Raji (cell line): ENCODE results near the gene ANKRD44.

Source experiments
- POLR2A ChIP-seq: IDR thresholded peaks from 2 replicates; pipeline ENCODE4 v1.6.1; 2011; ENCODE audit warnings: low read depth, low read length, control low read depth; ENCODE audit not compliant: insufficient read depth

Gene ANKRD44

GRCh38 chr2:196993617-196994016, 317.0 kb downstream of the ANKRD44 start:
- no peak for TF ChIP-seq POLR2A

GRCh38 chr2:196992466-196992865, 318.1 kb downstream of the ANKRD44 start:
- TF ChIP-seq POLR2A, result no peak

- TF ChIP-seq POLR2A, result no peak
These were observed 319.7 kb downstream of the ANKRD44 start for GRCh38 chr2:196990788-196991461.

- no peak for TF ChIP-seq POLR2A
These were observed 320.5 kb downstream of the ANKRD44 start for GRCh38 chr2:196990092-196990491.

GRCh38 chr2:196989496-196989895, 321.1 kb downstream of the ANKRD44 start:
- TF ChIP-seq POLR2A, result no peak

- TF ChIP-seq POLR2A, result no peak
These were observed 321.9 kb downstream of the ANKRD44 start for GRCh38 chr2:196988639-196989038.

GRCh38 chr2:196987649-196988364, 322.8 kb downstream of the ANKRD44 start:
- no peak for TF ChIP-seq POLR2A

GRCh38 chr2:196987298-196987648, 323.3 kb downstream of the ANKRD44 start:
- no peak for TF ChIP-seq POLR2A

GRCh38 chr2:196985511-196986183, 324.9 kb downstream of the ANKRD44 start:
- no peak for TF ChIP-seq POLR2A

- TF ChIP-seq POLR2A, result no peak
These were observed 325.7 kb downstream of the ANKRD44 start for GRCh38 chr2:196984903-196985302.

GRCh38 chr2:196983934-196984333, 326.6 kb downstream of the ANKRD44 start:
- TF ChIP-seq POLR2A, result no peak

GRCh38 chr2:196980473-196980872, 330.1 kb downstream of the ANKRD44 start:
- TF ChIP-seq POLR2A, result no peak

- TF ChIP-seq POLR2A, result no peak
These were observed 330.6 kb downstream of the ANKRD44 start for GRCh38 chr2:196980001-196980400.

- TF ChIP-seq POLR2A, result no peak
These were observed 333.1 kb downstream of the ANKRD44 start for GRCh38 chr2:196977507-196977906.

GRCh38 chr2:196974970-196975369, 335.6 kb downstream of the ANKRD44 start:
- no peak for TF ChIP-seq POLR2A
